IMR-90 (cell line): ENCODE results near the gene S100B. TPM values are rescaled to one million over a fixed set of nuclear protein-coding genes. Genes with fewer than 3 reads are reported as not detected.

Experiments used
- ATAC-seq: fragments of 200-7000 bp; cut with Tn5 transposase; 2 replicates; pipeline ENCODE4 v1.9.1; 2020; ENCODE audit warnings: low read depth, mild to moderate bottlenecking, moderate library complexity
- BruUV-seq: library from RNA; stranded (reverse); fragments of 400-500 nt; replicated peaks from 2 replicates; lab custom pipeline; 2021; lab: Mats Ljungman, UMichigan
- CTCF ChIA-PET: fragments of 300-600 bp; formaldehyde crosslinking; extraction: SDS; loops from one replicate; lab custom pipeline; 2021; ENCODE audit warnings: antibody characterized with exemption; lab: Yijun Ruan, JAX
- POLR2A ChIA-PET: fragments of 300-600 bp; sonication (Branson Sonifier 250); formaldehyde crosslinking; loops from one replicate; lab custom pipeline; 2022; ENCODE audit warnings: antibody characterized with exemption; ENCODE audit not compliant: unreplicated experiment; lab: Charles Lee
- DNase-seq: peaks from one replicate; pipeline ENCODE4 v3.0.0; 2013
- H2AFZ ChIP-seq: replicated peaks from 2 replicates; pipeline ENCODE3; 2013; ENCODE audit warnings: low read length, mild to moderate bottlenecking; ENCODE audit not compliant: poor library complexity
- H2AK5ac ChIP-seq: 2 replicates; pipeline ENCODE4 v1.6.1; 2013; ENCODE audit warnings: low read depth, low read length, inconsistent platforms
- H2AK9ac ChIP-seq: replicated peaks from 2 replicates; pipeline ENCODE3; 2013; ENCODE audit warnings: mild to moderate bottlenecking, low read depth, low read length, moderate library complexity; ENCODE audit not compliant: poor library complexity
- H2BK120ac ChIP-seq: 2 replicates; pipeline ENCODE4 v1.6.1; 2013; ENCODE audit warnings: low read depth, low read length, inconsistent platforms
- H2BK15ac ChIP-seq: 3 replicates; pipeline ENCODE4 v1.6.1; 2013; ENCODE audit warnings: low read depth, low read length, inconsistent platforms
- H2BK20ac ChIP-seq: 2 replicates; pipeline ENCODE4 v1.6.1; 2013; ENCODE audit warnings: low read depth, mild to moderate bottlenecking, inconsistent platforms, low read length, moderate library complexity
- H2BK5ac ChIP-seq: 2 replicates; pipeline ENCODE4 v1.6.1; 2013; ENCODE audit warnings: mild to moderate bottlenecking, low read depth, low read length, inconsistent platforms; ENCODE audit not compliant: poor library complexity, severe bottlenecking
- H3K14ac ChIP-seq: replicated peaks from 2 replicates; pipeline ENCODE4 v1.6.1; 2013; ENCODE audit warnings: low read depth, low read length, inconsistent platforms
- H3K18ac ChIP-seq: 2 replicates; pipeline ENCODE4 v1.6.1; 2013; ENCODE audit warnings: low read depth, low read length, control low read depth
- H3K23ac ChIP-seq: 2 replicates; pipeline ENCODE4 v1.6.1; 2013; ENCODE audit warnings: low read depth, low read length, inconsistent platforms
- H3K27ac ChIP-seq: 2 replicates; pipeline ENCODE4 v1.5.1; 2013; ENCODE audit warnings: mild to moderate bottlenecking, control low read depth, low read length; ENCODE audit not compliant: insufficient read depth
- H3K27me3 ChIP-seq: 2 replicates; pipeline ENCODE4 v1.6.1; 2013; ENCODE audit warnings: low read length; ENCODE audit not compliant: control insufficient read depth, insufficient read depth
- H3K36me3 ChIP-seq: 2 replicates; pipeline ENCODE4 v1.6.1; 2013; ENCODE audit warnings: low read length, mixed read lengths; ENCODE audit not compliant: control insufficient read depth, insufficient read depth
- H3K4ac ChIP-seq: 2 replicates; pipeline ENCODE4 v1.6.1; 2013; ENCODE audit warnings: low read depth, low read length, inconsistent platforms
- H3K4me1 ChIP-seq: 2 replicates; pipeline ENCODE4 v1.6.1; 2013; ENCODE audit warnings: low read length, mixed read lengths; ENCODE audit not compliant: control insufficient read depth, insufficient read depth
- H3K4me2 ChIP-seq: 2 replicates; pipeline ENCODE4 v1.6.1; 2013; ENCODE audit warnings: low read depth, mild to moderate bottlenecking, control low read depth, low read length, moderate library complexity
- H3K4me3 ChIP-seq: 2 replicates; pipeline ENCODE4 v1.5.1; 2013; ENCODE audit warnings: low read depth, mild to moderate bottlenecking, control low read depth, low read length, moderate library complexity; ENCODE audit not compliant: insufficient read depth
- H3K56ac ChIP-seq: 2 replicates; pipeline ENCODE4 v1.6.1; 2013; ENCODE audit warnings: low read length, inconsistent platforms; ENCODE audit not compliant: insufficient read depth; ENCODE audit errors: extremely low read depth
- H3K79me1 ChIP-seq, 2 experiments: 2 replicates each; pipeline ENCODE4 v1.6.1; 2013; ENCODE audit warnings: low read length in 2 of 2, inconsistent platforms in 1 of 2, low read depth in 1 of 2
- H3K9ac ChIP-seq: 2 replicates; pipeline ENCODE4 v1.6.1; 2013; ENCODE audit warnings: low read depth, low read length, control low read depth
- H3K9me1 ChIP-seq: 2 replicates; pipeline ENCODE4 v1.6.1; 2013; ENCODE audit warnings: low read length, inconsistent platforms; ENCODE audit not compliant: insufficient read depth
- H3K9me3 ChIP-seq: 2 replicates; pipeline ENCODE4 v1.6.1; 2013; ENCODE audit warnings: low read length; ENCODE audit not compliant: control insufficient read depth, insufficient read depth
- H4K20me1 ChIP-seq: 2 replicates; pipeline ENCODE4 v1.6.1; 2013; ENCODE audit warnings: low read length, inconsistent platforms; ENCODE audit not compliant: insufficient read depth
- H4K5ac ChIP-seq: 2 replicates; pipeline ENCODE4 v1.6.1; 2013; ENCODE audit warnings: mild to moderate bottlenecking, low read depth, low read length, control low read depth
- H4K8ac ChIP-seq, 2 experiments: 2 replicates each; pipeline ENCODE4 v1.6.1; 2013; ENCODE audit warnings: low read depth in 2 of 2, low read length in 2 of 2, control low read depth in 1 of 2, inconsistent platforms in 1 of 2
- H4K91ac ChIP-seq: 2 replicates; pipeline ENCODE4 v1.6.1; 2013; ENCODE audit warnings: low read depth, low read length, inconsistent platforms; ENCODE audit not compliant: insufficient read depth
- BHLHE40 ChIP-seq: fragments of 150-350 bp; IDR thresholded peaks from 2 replicates; pipeline ENCODE4 v1.6.1; 2016; ENCODE audit warnings: mild to moderate bottlenecking, low read depth, low read length
- FOS ChIP-seq: fragments of 150-350 bp; IDR thresholded peaks from 2 replicates; pipeline ENCODE4 v1.6.1; 2016; ENCODE audit warnings: low read depth, low read length
- MAFK ChIP-seq: IDR thresholded peaks from 2 replicates; pipeline ENCODE4 v1.6.1; 2012; ENCODE audit warnings: low read depth, low read length, improper control_type of control experiment
- MXI1 ChIP-seq: IDR thresholded peaks from 2 replicates; pipeline ENCODE4 v1.6.1; 2012; ENCODE audit warnings: low read depth, mild to moderate bottlenecking, low read length, moderate library complexity, borderline replicate concordance
- RAD21 ChIP-seq: IDR thresholded peaks from 2 replicates; pipeline ENCODE4 v1.6.1; 2012; ENCODE audit warnings: low read length, improper control_type of control experiment
- RCOR1 ChIP-seq: IDR thresholded peaks from 2 replicates; pipeline ENCODE4 v1.6.1; 2012; ENCODE audit warnings: mild to moderate bottlenecking, low read length, improper control_type of control experiment; ENCODE audit not compliant: insufficient replicate concordance
- SMC3 ChIP-seq: fragments of 150-350 bp; IDR thresholded peaks from 2 replicates; pipeline ENCODE4 v1.6.1; 2016; ENCODE audit warnings: low read depth, mild to moderate bottlenecking, antibody characterized with exemption, low read length, moderate library complexity
- WGBS, 2 experiments: methylation state at CpG; one replicate each; pipeline versions ENCODE4 v1.1.5 to v1.1.7; 2013; ENCODE audit warnings: missing lambda C conversion rate in 2 of 2; ENCODE audit not compliant: insufficient read length in 1 of 2; ENCODE audit errors: extremely low coverage in 2 of 2; 5-methylcytosine and 5-hydroxymethylcytosine counted together
- dilution Hi-C: fragments of 300-500 bp; cut with HindIII; formaldehyde crosslinking; loops from one replicate; pipeline ENCODE4 v1.14.3; 2018; ENCODE audit warnings: low sequenced_read_pairs; ENCODE audit not compliant: unreplicated experiment
- in situ Hi-C: fragments of 300-500 bp; cut with MboI; formaldehyde crosslinking; loops from 3 replicates; pipeline ENCODE4 v1.14.3; 2019; ENCODE audit warnings: low sequenced_read_pairs, inconsistent platforms, mixed read lengths
- intact Hi-C: fragments of 100-400 bp; cut with micrococcal nuclease; formaldehyde crosslinking; loops from 2 replicates; pipeline ENCODE4 v1.10.0; 2022
- polyA plus RNA-seq, 3 experiments: library from polyadenylated mRNA; depleted of rRNA; stranded (reverse); fragments of >200 nt; gene quantifications; 2 replicates each; pipeline ENCODE4 v1.2.3, GENCODE V29; 2012; ENCODE audit warnings: low replicate concordance in 1 of 3
- total RNA-seq: library from RNA; depleted of rRNA; stranded (reverse); fragments of >200 nt; gene quantifications from 2 replicates; pipeline ENCODE4 v1.2.3, GENCODE V29; 2012; rRNA removed
- TF ChIP-seq, protein P1 (sequence below): fragments of 150-350 bp; IDR thresholded peaks from 2 replicates; pipeline ENCODE4 v1.6.1; 2017; ENCODE audit warnings: mild to moderate bottlenecking, antibody characterized with exemption, low read length, low read depth

Gene S100B
- total and polyA plus RNA-seq, 2 of the 4 experiments (the other 2 are of a cell fraction), result 0.18 to 0.26 TPM

DNA sequence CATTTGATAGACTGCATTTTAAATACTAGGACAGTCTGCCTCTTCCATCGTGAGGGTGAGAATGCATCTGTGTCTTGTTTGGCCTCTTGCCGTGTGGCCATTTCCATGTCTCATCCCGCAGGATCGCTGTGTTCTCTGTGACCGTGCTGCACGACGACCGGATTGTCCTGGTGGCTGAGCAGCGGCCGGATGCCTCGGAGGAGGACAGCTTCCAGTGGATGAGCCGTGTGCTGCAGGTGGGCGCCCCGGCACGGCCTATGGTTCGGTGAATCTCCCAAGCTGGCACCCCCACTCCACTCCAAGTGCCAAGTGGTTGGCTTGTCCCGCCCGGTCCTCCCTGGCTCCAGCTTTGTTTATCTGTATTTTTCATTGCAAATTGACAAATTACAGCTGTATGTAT lies 55.2 kb downstream of the S100B start:
- CTCF ChIA-PET, result no interaction called here
- H4K5ac ChIP-seq, result no peak overlapping the region
- no peaks in the 10 kb centered on the region for H3K4me1 ChIP-seq
- H2BK20ac ChIP-seq, result no peak overlapping the region
- dilution Hi-C loops, result no loop called here
- H3K56ac ChIP-seq, result no peak overlapping the region
- H3K18ac ChIP-seq, result no peak overlapping the region
- no peak overlapping the region for H2BK5ac ChIP-seq
- no peak overlapping the region for H4K8ac ChIP-seq
- H3K23ac ChIP-seq, result no peak overlapping the region
- no peak overlapping the region for H3K4me2 ChIP-seq
- H3K27me3 ChIP-seq, result no peaks in the 10 kb centered on the region
- no peak overlapping the region for H4K91ac ChIP-seq
- no peak for TF ChIP-seq FOS
- no peak for TF ChIP-seq MXI1
- TF ChIP-seq, protein P1, sequence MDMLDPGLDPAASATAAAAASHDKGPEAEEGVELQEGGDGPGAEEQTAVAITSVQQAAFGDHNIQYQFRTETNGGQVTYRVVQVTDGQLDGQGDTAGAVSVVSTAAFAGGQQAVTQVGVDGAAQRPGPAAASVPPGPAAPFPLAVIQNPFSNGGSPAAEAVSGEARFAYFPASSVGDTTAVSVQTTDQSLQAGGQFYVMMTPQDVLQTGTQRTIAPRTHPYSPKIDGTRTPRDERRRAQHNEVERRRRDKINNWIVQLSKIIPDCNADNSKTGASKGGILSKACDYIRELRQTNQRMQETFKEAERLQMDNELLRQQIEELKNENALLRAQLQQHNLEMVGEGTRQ, result no peak
- no peak for TF ChIP-seq RAD21
- TF ChIP-seq MAFK, result no peak
- no peak for TF ChIP-seq BHLHE40
- TF ChIP-seq SMC3, result no peak
- TF ChIP-seq RCOR1, result no peak
- H4K20me1 ChIP-seq, result no peaks in the 10 kb centered on the region; the same call in 1 of the 2 replicates
- no peak overlapping the region for H2AK9ac ChIP-seq
- 92% methylated on average over 8 of the region's 18 CpGs; no CpG with 5 or more reads in 1 of the 2 experiments for WGBS, 2 experiments
- no peak overlapping the region for H3K4me3 ChIP-seq
- no peak overlapping the region for H3K27ac ChIP-seq
- peaks cover 0 to 5% of the 10 kb centered on the region in 2 experiments; a peak in 1 of 4 replicates for H3K79me1 ChIP-seq
- no peak overlapping the region for H2AK5ac ChIP-seq
- intact Hi-C loops, result no loop called here
- H3K9ac ChIP-seq, result no peak overlapping the region
- DNase-seq, result no peak
- POLR2A ChIA-PET, result no interaction called here
- no peak overlapping the region for H2BK120ac ChIP-seq
- peaks cover 4% of the 10 kb centered on the region; the same call in 1 of the 2 replicates for H3K9me1 ChIP-seq
- in situ Hi-C loops, result no loop called here
- H2BK15ac ChIP-seq, result no peak overlapping the region
- H3K36me3 ChIP-seq, result peaks cover 57% of the 10 kb centered on the region
- ATAC-seq, result no peak
- no peaks in the 10 kb centered on the region for H3K9me3 ChIP-seq
- H3K4ac ChIP-seq, result no peak overlapping the region
- no TSS peak for BruUV-seq
- H2AFZ ChIP-seq, result no peak overlapping the region
- no peak overlapping the region for H3K14ac ChIP-seq

Other genes with a start within 250 kb of the S100B start
- gene DIP2A, start 146.2 kb downstream of the S100B start, total RNA-seq, result 17.9 and 19.4 TPM in 2 replicates
- gene DIP2A, start 146.2 kb downstream of the S100B start, polyA plus RNA-seq (2012; rRNA removed), result 22.7 and 24.3 TPM in 2 replicates
- 126 and 127 TPM in 2 replicates for gene PRMT2, start 30.6 kb upstream of the S100B start, total RNA-seq
- 159 and 162 TPM in 2 replicates for gene PRMT2, start 30.6 kb upstream of the S100B start, polyA plus RNA-seq (2012; rRNA removed)